NCI-H2196 treated with DMSO at 0.1 percent for 48 hours (cell line): ENCODE measurements around the gene ARL15.

Source experiments
- DNase-seq: peaks from one replicate; lab custom pipeline; 2025; ENCODE audit not compliant: unreplicated experiment; lab: John Stamatoyannopoulos, UW

The ARL15 gene

GRCh38 chr5:53948598-53948997 lies 361.8 kb downstream of the ARL15 start:
- no peak for DNase-seq

DNA sequence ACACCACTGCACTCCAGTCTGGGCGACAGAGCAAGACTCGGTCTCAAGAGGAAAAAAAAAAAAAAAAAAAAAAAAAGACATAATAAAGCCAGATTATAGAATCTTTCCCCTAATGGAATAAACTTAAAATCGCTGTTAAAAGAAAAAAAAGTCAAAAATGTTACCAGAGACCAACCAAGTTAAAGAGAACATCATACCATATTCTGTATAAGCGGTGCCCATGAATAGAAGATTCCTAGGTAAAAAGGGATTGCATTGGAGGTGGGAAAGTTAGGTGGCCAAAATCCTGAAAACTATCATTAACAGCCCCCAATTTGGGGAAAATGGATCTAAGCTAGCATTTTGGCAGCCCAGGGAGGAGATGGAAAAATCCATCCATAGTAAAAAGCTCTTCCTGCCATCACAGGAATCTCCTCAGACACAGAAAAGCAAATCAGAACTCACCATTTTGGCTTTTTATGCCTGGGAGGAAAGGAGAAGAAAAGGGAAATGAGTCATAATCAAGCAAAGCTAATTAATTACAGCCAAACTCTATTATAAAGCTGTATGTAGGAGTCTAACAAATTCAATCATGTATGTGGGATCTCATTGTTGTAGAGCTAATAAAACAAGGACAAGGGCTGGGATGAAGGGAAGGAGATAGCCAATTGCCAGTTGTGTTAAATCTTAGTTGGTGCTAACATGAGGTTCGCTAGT lies 363.8 kb downstream of the ARL15 start:
- DNase-seq: no peak

- DNase-seq: no peak
Measured at GRCh38 chr5:53944981-53945380, 365.4 kb downstream of the ARL15 start.

- no peak for DNase-seq
Measured at GRCh38 chr5:53943938-53944337, 366.4 kb downstream of the ARL15 start.

- no peak for DNase-seq
Measured at GRCh38 chr5:53942724-53943123, 367.6 kb downstream of the ARL15 start.

DNA sequence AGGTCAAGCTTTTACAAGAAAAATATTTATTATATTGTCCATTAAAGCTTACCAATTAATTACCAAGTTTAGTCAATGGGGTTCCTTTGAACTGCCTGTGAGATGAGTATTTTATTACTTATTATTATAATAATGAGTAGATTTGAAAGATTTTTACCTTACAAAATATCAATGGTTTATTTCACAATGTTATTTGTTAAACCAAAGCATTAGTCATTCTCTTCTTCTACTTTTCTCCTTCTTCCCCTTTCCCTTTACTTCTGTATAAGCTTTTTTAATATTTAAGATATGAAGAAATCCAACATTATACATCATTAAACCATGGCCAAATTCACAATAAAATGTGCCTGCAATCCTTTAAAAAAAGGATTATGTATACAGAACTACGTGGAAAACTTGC lies 369.5 kb downstream of the ARL15 start:
- DNase-seq: no peak

DNA sequence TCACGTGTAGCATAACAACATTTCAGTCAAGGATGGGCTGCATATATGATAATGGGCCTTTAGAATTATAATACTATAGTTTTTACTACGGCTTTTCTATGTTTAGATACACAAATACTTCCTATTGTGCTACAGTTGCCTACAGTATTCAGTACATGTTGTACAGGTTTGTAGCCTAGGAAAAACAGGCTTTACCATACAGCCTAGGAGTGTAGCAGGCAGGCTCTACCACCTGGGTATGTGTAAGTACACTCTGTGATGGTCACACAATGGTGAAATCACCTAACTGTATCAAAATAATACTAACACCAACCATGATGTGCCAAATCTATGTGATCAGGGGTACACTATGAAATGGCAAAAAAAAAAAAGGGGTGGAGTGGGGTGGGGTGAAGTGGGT lies 372.9 kb downstream of the ARL15 start:
- DNase-seq: no peak

- DNase-seq: no peak
Measured at GRCh38 chr5:53936481-53937352, 373.7 kb downstream of the ARL15 start.

GRCh38 chr5:53934151-53934820 lies 376.1 kb downstream of the ARL15 start:
- DNase-seq: no peak

DNA sequence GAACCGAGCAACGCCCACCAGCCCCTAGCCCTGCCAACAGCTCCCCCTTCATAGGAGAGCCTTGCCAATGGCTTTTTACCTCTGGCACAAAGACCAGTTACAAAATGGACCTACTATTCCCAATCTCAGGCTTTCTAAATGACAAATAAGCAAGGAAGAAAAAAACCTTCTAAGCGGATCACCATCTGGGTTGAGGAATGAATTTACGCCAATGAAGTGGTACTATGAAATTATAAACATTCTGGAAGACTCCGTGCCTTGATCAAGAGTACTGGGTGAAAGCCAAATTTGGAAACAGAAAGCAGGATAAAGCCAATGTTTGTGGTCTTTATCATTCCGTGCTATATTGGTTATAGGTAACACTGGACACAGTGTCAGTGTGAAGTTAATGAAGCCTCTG lies 378.0 kb downstream of the ARL15 start:
- DNase-seq: no peak

- DNase-seq: no peak
Measured at GRCh38 chr5:53930457-53930856, 379.9 kb downstream of the ARL15 start.

GRCh38 chr5:53929570-53929969 lies 380.8 kb downstream of the ARL15 start:
- no peak for DNase-seq

- DNase-seq: no peak
Measured at GRCh38 chr5:53929152-53929551, 381.2 kb downstream of the ARL15 start.

GRCh38 chr5:53928641-53929040 lies 381.7 kb downstream of the ARL15 start:
- no peak for DNase-seq

- DNase-seq: no peak
Measured at GRCh38 chr5:53927668-53928247, 382.6 kb downstream of the ARL15 start.

GRCh38 chr5:53926026-53926425 lies 384.3 kb downstream of the ARL15 start:
- DNase-seq: no peak

GRCh38 chr5:53924392-53924791 lies 386.0 kb downstream of the ARL15 start:
- no peak for DNase-seq

GRCh38 chr5:53923961-53924360 lies 386.4 kb downstream of the ARL15 start:
- DNase-seq: no peak

DNA sequence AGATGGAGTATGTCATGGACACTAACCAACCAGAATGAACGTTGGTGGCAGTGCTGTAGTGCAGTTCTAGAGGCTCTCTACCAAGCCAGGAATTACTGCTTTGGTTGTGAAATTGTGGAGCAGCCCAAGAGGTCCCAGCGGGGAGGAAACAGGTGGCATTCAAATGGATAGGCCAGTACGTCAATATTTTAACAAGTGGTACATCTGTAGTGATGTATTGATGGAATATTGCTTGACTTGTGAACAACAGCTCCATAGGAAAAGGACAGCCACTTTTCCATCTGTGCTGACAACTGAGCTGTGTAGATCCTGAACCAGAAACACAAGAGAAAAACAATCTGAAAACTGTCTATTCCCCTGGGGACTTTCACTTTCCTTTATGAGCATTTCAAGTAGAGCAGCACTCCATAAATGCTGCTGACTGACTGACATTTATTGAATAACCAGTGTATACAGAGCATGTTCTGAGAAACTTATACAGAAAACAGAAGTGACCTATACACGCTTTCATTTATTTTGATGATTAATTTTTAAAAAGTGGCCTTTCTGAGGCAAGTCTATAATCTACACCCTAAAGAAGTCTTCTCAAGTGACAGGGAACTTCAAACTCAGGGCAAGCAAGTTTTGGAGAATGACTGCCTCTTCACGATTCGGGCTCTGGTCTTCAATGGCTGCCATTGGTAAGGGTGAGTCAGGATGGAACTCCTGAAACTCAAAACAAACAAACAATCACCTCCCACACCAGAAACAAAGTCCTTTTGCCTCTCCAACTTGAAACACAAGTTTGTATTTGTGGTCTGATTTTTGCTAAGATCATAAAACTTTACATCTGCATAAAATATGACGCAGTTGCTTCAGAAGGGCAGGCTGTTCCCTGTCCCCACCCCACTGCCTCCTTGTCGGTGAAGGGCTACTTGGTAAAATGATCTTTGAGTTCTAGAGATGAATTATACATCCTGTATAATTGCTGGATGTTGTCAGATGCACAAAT lies 387.6 kb downstream of the ARL15 start:
- no peak for DNase-seq

DNA sequence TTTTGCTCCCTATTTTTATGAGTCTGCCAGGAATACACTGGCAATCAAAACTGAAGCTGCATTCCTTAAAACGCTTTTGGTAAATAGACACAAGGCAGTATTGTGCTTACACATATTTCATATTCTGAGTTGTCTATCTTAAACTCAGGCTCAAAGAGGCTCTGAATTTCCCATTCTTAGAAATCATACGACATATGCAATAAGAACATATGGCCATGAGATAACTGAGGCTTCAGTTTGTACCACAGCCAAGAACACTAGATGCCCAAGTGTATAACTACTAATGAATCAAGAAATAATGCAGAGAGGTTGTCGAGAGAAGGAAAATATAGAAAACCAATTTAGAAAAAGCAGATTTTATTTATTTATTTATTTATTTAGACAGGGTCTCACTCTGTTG lies 392.5 kb downstream of the ARL15 start:
- no peak for DNase-seq
